ENCODE measurements around the gene DAD1. TPM values are rescaled to one million over a fixed set of nuclear protein-coding genes. Genes with fewer than 3 reads are reported as not detected.

DAD1 gene
- total RNA-seq, 1 experiment from 2014 or later: 162 TPM

- TF ChIP-seq POLR2A (IDR thresholded peaks at IDR 0.05; ENCODE audit: borderline replicate concordance, extremely low read depth, insufficient read depth, insufficient read length): no peak
- TF ChIP-seq, protein P1, sequence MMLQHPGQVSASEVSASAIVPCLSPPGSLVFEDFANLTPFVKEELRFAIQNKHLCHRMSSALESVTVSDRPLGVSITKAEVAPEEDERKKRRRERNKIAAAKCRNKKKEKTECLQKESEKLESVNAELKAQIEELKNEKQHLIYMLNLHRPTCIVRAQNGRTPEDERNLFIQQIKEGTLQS (IDR thresholded peaks at IDR 0.05): no peak
- no peak for TF ChIP-seq CEBPB (IDR thresholded peaks at IDR 0.05; ENCODE audit: low read depth)
- no peak for TF ChIP-seq ZFX (IDR thresholded peaks at IDR 0.05)
- no peak for TF ChIP-seq SP1 (IDR thresholded peaks at IDR 0.05; ENCODE audit: low read depth)
- no peak for TF ChIP-seq SIN3A (IDR thresholded peaks at IDR 0.05; ENCODE audit: low read depth)
These were observed 66.5 kb downstream of the DAD1 start (continued) for GRCh38 chr14:22522466-22522957.

DNA sequence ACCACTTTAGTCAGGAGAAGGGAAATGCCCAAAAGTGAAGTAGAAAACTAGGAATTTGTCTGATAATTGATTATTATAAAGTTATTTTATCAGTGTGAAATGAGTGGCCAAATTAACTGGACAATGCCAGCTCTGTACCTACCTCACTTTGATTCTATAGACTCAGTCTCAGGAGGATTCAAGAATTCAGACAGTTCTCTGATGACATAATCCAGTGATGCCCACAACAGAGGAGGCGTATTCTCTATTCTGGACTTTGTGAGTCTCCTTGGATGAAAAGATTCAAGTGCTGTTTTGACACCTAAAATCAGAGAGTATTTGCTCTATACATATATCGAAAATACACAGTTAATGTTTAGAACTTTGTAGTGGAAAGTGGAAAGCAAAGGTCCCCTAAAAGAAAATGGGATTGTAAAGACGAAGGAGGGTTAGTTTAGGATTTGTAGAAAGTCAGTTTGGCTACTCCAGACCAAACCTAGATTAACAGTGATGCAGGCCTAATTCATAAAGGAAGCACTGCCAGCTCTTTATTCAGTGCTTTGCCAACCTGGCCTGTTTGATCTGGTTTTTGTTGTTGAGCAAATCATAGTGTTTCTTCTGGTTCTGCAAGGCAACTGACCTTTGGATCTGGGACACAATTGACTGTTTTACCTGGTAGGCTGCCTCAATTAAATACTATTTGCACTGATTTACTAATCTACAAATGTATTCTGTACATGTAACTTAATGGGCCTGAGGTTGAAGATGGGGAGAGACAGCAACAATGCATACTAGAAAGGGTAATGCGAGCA, 67.4 kb downstream of the DAD1 start:
- no peak overlapping the region for H3K27ac ChIP-seq (ENCODE audit: low read depth, low read length)
- H3K79me2 ChIP-seq (ENCODE audit: insufficient read depth, low read length): no peaks in the 10 kb centered on the region
- ATAC-seq (no peak), DNase-seq (ENCODE audit: low read depth, low spot score) (no peak)
- ChIA-PET RAD21 (ENCODE audit: low non-redundant PET in 1 of 2, low total read pairs in 2 of 2, uncharacterized antibody in 2 of 2, unreplicated experiment in 2 of 2) (no interaction called here), CTCF (no interaction called here), POLR2A (no interaction called here)
- no peaks in the 10 kb centered on the region for H3K9me2 ChIP-seq (ENCODE audit: insufficient read depth)
- H2AFZ ChIP-seq (ENCODE audit: low read depth, low read length, poor library complexity, severe bottlenecking): no peak overlapping the region
- H3K36me3 ChIP-seq (ENCODE audit: control insufficient read depth in 1 of 2, insufficient read depth in 2 of 2, low read length in 2 of 2): no peaks in the 10 kb centered on the region
- no peak overlapping the region for H3K4me3 ChIP-seq (replicated peaks in 1 of 2; ENCODE audit: low read depth in 1 of 2, low read length in 2 of 2)
- H4K20me1 ChIP-seq (ENCODE audit: insufficient read depth): no peaks in the 10 kb centered on the region
- BruUV-seq (replicated peaks): no TSS peak
- no peaks in the 10 kb centered on the region for H3K9me3 ChIP-seq (ENCODE audit: control insufficient read depth in 1 of 2, insufficient read depth in 1 of 2, low read depth in 1 of 2, low read length in 2 of 2)
- H3K4me1 ChIP-seq (ENCODE audit: control insufficient read depth in 1 of 2, insufficient read depth in 2 of 2, low read length in 2 of 2): no peaks in the 10 kb centered on the region
- H3K4me2 ChIP-seq (ENCODE audit: low read length): no peak overlapping the region
- no peak overlapping the region for H3K9ac ChIP-seq (ENCODE audit: low read length)
- intact Hi-C loops (cut with micrococcal nuclease): no loop called here
- H3K27me3 ChIP-seq (ENCODE audit: insufficient read depth, low read length): peaks cover 84% of the 10 kb centered on the region
- TF ChIP-seq TCF7L2 (IDR thresholded peaks at IDR 0.05; ENCODE audit: borderline replicate concordance, extremely low read depth, insufficient read depth, insufficient read length) (no peak), CEBPB (IDR thresholded peaks at IDR 0.05; ENCODE audit: low read depth) (no peak), POLR2AphosphoS5 (IDR thresholded peaks at IDR 0.05; ENCODE audit: low read depth, low read length) (no peak), RAD21 (IDR thresholded peaks at IDR 0.05; ENCODE audit: low read depth) (no peak), EGR1 (IDR thresholded peaks at IDR 0.05; ENCODE audit: low read depth) (no peak), YY1 (IDR thresholded peaks at IDR 0.05; ENCODE audit: extremely low read depth, insufficient replicate concordance, low read depth, low read length) (no peak), ZNF274 (IDR thresholded peaks at IDR 0.05; ENCODE audit: low read depth, low read length) (no peak), CBX3 (IDR thresholded peaks at IDR 0.05; ENCODE audit: low read depth) (no peak), FOSL1 (IDR thresholded peaks at IDR 0.05; ENCODE audit: low read depth) (no peak), SRF (IDR thresholded peaks at IDR 0.05; ENCODE audit: low read depth) (no peak), POLR2A (IDR thresholded peaks at IDR 0.05; ENCODE audit: borderline replicate concordance, extremely low read depth, insufficient read depth, insufficient read length) (no peak), SIN3A (IDR thresholded peaks at IDR 0.05; ENCODE audit: low read depth) (no peak), ELF1 (IDR thresholded peaks at IDR 0.05; ENCODE audit: borderline replicate concordance, low read depth) (no peak)
- TF ChIP-seq, protein P2, sequence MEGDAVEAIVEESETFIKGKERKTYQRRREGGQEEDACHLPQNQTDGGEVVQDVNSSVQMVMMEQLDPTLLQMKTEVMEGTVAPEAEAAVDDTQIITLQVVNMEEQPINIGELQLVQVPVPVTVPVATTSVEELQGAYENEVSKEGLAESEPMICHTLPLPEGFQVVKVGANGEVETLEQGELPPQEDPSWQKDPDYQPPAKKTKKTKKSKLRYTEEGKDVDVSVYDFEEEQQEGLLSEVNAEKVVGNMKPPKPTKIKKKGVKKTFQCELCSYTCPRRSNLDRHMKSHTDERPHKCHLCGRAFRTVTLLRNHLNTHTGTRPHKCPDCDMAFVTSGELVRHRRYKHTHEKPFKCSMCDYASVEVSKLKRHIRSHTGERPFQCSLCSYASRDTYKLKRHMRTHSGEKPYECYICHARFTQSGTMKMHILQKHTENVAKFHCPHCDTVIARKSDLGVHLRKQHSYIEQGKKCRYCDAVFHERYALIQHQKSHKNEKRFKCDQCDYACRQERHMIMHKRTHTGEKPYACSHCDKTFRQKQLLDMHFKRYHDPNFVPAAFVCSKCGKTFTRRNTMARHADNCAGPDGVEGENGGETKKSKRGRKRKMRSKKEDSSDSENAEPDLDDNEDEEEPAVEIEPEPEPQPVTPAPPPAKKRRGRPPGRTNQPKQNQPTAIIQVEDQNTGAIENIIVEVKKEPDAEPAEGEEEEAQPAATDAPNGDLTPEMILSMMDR (IDR thresholded peaks at IDR 0.05 in 2 of 3, conservative IDR thresholded peaks at IDR 0.05 in 1 of 3; ENCODE audit: borderline replicate concordance in 1 of 3, insufficient read depth in 1 of 3, low read depth in 2 of 3, low read length in 2 of 3): no peak
